HK-2 (cell line): Measurements from ENCODE around the gene RASA3.

Experiments
- DNase-seq: peaks from one replicate; pipeline ENCODE4 v3.0.0-alpha.2; 2018; ENCODE audit not compliant: unreplicated experiment

RASA3 gene

DNA sequence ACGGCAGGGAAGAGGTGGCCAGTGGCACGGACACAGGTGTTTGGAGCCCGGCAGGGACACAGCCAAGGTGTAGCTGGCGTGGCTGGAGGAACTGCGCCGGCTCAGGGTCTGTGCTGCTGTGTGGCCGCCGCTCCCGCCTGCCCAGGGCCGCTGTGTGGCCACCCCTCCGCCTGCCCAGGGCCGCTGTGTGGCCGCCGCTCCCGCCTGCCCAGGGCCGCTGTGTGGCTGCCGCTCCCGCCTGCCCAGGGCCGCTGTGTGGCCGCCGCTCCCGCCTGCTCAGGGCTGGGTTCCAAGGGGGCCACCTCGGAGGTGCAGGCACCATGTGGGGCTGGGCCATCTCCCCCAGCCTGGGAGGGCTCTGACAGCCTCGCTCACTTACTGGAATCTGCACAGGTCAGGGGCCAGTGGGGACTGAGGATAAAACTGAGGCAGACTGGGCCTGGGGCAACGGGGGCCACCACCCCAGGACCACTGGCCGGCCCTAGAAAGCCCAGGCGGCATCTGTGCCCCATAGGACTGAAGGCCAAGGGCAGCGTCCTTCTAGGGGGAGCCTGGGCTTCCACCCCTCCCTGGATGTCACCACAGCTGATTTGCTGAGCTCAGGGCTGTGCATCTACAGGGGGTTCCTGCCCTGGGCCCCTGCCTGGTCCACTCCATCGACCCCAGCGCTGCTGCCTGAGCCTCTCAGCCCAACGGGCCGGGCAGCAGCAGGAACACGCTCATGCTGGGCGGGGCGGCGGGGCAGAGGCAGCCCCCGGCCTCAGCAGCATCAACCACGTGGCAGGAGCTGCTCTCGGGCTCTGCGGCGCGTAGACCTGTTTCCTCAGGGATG, 180.1 kb downstream of the RASA3 start:
- no peak for DNase-seq

DNA sequence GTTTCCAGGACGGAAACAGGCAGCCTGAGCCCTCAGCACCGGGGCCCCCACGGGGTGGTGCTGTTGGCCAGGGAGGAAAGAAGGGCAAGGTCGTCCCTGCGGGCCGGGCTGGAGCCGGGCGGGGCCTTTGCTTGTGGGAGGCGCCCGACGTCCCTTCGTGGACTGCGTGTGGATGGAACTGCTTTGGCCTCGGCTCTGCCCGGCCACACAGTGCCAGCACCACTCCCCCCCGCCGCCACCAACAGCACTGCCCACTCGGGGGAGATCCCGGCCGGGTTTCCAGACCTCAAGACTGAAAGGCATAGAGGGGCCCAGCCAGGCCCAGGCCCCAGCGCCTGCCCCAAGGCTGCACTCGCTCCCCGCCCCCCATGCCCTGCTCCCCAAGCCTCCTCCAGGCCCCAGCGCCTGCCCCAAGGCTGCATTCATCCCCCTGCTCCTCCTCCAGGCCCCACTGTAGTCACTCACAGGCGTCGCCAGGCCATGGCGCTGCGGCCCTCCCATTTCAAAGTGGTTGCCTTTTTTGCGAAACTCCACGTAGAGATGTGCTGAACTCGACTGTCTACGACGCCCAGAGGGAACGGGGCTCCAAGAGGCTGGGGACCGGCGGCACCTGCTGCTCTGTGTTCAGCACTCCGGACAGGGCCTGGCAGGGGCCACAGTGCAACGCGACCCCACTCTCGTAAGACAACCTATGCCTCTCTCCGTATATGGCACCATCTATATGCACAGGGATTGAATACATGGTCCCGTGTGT, 181.0 kb downstream of the RASA3 start:
- peak; percentile 75 for DNase-seq

DNA sequence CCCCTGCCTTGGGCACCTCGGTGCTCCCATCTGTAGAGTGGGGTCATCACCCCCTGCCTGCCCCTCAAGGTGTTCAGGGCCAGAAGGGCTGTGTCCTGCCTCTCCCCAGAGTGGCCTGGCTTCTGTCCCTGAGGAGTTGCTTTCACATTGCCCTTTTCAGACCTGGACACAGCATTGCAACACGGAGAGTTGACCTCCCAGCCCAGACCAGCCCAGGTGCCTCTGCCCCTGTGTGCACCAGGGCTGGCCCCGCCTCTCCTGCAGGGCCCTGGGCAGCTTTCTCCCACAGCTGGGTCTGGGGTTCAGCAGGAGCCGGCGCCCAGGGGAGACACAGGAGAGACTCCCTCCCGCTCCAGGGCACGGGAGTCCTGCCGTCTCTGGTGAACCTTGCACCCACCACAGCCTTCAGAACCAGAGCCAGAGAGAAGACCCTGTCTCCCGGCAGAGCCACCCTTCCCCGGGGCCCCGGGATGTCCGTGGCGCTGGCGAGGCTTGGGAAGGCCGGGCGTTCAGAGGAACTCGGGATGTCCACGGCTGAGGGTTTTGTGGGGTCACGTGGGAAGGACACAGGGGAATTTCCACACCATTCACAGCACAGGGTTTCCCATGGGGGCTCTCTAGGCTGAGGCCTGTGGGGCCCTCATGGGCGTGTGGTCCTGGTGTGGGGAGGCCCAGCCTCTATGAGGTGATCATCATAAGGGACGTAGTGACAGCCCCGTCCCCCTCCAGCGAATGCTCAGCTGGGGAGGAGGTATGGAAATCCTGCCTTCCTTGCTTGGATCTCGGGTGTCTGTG, 181.8 kb downstream of the RASA3 start:
- DNase-seq, result no peak

DNA sequence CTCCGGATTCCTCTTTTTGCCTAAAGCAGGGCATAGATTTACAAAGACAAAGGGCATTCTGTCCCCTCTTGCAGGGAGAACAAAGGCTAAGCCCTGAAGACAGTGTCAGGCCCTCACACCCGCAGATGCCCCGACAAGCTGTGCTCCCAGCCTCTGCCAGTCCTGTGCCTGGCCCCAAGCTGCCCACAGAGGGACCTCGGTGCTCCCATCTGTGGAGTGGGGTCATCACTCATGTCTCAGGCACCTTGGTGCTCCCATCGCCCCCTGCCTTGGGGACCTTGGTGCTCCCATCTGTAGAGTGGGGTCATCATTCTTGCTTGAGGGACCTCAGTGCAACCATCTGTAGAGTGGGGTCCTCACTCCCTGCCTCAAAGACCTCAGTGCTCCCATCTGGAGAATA, 182.9 kb downstream of the RASA3 start:
- no peak for DNase-seq

DNA sequence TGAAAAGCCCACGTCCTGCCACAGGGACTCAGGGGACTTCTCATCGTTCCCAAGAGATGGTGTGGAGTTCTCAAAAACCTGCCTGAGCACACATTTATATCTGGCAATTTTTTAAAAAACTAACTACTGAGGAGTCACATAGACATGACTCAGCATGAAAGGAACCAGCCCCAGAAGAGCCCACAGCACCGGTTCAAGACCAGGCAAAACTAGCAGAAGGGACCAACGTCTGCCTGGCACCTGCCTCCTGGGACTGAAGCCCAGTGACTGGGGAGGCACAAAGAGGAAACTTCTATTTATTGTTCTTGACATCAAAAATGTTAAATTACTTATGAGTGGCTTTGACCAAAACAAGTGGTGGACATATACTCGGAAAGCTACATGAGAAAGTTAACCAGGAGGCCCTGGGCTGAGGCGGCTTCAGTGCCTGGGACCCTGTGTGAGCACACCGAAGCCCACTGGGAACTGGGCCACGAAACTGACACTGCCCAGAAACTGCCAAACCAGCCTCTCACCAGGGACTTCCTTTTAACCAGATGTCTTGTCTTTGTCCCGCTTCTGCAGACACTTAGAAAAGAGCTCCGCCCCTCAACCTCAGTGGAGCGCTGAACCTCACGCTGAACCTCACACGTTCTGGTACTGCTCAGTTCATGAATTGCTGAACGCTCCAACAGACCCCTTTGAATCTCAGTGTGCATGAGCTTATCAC, 184.2 kb downstream of the RASA3 start:
- DNase-seq, result no peak

DNA sequence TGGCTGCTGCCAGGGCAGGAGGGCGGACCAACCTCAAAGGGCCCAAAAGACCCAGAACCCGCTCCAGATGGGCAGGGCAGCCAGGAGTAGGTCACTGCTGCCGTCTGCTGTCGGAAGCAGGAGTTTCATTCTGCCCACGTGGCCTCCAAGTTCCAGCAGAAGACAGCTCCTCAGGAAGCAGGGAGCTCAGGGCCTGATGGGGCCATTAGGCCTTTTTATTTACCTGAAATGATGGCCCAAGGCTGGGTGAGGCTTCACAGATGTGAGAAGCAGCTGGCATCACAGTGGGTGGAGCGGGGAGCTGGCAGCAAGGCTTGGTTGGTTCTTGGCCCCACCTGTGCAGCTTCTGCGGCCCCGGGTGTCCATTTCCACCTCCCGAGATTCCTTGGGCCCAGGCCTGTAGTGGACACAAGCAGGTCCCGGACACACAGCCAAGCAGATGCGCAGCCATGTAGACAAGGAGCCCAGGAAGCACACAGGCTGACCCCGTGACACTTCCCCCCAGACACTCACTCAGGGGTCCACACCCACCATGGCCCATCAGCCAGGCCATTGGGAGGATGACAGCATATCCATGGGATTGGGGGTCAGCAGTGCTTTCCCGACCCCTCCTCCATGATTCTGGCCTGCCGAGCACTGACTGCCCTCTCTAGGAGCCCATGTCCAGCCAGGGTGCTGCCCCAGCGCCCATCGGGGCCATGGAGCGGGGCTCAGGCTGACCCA, 185.0 kb downstream of the RASA3 start:
- no peak for DNase-seq

DNA sequence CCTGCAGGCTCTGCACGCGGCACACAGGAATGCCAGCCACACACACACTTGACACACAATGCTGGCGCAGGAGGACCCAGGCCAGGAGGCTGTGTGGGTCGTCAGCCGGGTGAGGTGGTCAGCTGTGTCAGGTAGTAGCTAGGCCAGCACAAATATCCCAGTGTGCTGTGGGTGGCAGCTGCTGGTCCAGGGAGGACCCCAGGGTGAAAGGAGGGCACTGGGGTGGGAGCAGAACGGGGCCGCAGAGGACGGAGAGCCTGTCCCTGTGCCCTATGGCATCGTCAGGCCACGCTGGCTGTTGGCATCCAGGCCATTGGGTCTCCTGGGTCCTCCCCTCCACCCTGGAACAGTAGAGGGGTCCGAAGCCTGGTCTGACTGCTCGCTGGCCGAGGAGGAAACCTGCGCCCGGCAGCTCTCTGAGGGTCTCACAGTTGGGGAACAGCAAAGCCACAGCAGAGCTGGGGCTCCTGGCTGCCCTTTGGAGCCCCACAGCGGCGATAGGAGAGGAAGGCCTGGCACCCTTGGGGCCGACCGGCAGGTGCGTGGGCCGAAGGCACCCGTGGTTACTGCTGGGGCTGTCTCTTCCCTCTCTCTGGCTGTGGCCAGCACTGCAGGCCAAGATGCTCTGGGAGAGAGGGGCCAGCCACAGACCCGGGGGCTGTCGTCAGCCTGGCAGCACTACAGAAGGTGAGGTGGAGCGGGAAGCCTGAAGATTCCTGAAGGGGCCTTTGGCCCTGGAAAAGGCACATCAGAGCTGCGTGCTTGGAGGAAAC, 185.8 kb downstream of the RASA3 start:
- no peak for DNase-seq

DNA sequence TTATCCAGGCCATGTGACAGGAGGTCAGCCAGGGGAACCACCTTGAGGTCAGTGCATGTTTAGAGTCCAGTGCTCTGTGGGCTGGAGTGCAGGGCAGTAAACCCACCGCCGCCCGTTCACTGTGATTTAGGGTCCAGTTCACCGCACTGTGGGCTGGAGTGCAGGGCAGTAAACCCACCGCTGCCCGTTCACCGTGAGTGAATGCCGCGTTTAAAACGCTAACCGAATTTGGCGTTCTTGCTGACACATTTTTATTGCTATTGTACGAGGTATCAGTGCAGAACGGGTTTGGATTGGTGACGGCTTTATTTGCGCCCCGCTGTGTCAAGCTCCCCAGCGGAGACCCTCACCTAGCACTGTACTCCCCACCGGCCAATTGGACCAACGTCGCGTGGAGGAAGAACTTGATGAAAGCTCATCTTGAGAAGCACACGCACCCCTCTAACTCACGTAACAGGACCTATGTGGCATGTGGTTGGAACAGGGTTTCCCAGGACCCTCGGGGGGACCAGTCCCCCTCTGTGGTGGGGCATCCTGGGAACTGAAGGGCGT, 186.5 kb downstream of the RASA3 start:
- DNase-seq, result no peak

DNA sequence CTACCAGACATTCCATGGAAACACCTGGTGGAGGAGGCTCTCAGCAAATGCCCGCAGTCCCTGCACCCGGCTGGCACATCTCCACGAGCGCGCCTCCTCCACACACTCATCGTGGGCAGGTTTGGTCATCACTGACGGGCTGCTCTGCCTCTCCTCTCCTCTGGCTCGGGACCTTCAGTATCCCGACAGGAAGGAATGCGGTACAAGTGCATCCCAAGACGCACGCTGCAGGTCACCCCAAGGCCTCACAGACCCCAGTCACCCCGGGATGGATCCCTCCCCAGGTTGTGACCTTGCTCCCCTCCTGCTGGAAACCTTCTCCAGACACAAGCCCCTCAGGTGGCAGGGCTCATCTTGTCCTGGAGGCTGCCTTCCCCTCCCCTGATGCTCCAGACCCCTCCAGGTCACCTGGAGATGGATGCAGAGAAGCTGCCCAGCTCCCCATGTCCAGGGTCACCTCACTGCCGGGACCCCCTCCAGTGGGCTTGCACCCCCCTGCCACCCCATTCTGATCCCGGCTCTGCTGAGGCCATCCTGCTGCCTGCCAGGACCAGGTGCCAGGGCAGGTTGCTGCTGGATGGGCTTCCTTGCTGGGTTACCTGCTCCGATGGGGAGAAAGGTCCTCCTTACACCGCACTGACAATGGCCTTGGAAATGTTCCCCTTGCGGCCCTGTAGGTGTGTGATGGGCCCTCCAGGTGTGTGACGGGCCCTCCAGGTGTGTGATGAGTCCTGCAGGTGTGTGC, 188.4 kb downstream of the RASA3 start:
- DNase-seq, result no peak

DNA sequence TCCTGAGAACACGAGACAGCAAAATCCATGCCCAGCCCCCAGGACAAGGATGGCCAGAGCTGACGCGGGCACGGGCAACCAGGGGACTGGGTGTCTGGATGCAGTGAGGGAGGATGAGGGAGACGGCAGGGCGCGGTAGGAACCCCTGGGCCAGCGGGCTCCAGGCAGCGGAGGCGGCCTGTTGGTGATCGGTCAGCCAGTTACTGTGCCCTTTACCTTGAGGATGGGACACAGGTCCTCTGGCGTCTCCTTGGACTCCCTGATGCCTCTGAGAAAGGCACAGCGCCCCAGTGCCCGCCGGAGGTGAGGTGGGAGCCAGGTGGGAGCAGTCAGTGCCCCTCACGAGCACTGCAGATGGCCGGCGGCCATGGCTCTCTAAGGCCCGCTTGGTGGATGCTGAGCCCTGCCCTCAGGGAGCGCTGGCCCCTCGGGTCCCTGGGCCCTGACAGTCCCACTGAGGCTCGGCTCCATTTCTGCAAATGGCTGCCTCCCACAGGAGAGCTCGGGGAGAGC, 189.8 kb downstream of the RASA3 start:
- DNase-seq, result no peak

DNA sequence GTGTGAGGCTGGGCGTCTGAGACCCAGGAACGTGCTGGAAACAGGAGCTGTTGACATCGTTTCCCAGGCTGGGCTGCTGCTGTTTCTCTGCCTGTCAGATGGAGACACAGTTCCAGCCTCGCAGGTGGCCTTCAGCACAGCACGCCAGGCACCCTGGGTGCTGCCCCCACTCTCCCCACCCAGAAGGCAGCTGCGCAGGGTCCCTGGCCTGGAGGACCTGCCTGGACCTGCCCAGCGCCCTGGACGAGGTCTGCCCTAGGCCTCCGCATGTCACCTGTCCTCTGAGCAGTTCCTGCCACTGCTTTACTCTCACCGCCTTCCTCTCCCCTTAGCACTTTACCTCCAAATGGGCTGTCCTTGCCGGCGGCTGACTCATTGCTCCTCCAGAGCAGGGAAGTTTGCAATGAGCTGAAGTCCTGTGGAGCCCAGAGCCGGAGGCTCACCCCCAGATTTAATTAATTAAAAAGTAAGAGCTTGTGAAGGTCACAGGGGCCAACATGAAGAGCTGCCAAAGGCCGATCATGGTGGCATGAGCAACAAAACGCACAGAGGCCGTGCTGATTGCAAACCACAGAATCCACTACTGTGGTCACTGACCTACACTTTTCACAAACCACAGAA, 190.7 kb downstream of the RASA3 start:
- peak; percentile 57 for DNase-seq

DNA sequence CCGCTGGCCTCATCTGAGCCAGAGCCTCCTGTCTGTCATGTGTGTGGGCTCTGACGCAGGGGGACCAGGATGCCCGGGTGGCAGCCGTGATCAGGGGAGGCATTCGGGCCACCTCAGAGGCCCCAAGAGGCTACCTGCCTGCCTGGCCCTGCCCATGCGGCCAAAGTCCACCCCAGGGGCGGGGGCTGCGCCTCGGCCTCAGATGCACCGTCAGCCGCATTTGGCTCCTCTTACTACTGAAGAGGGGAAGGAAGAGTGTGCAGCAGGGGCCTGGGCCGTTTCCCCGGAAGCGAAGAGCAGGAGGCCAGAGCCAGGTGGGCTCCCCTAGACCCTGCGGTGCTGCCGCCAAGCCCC, 192.5 kb downstream of the RASA3 start:
- DNase-seq, result no peak

DNA sequence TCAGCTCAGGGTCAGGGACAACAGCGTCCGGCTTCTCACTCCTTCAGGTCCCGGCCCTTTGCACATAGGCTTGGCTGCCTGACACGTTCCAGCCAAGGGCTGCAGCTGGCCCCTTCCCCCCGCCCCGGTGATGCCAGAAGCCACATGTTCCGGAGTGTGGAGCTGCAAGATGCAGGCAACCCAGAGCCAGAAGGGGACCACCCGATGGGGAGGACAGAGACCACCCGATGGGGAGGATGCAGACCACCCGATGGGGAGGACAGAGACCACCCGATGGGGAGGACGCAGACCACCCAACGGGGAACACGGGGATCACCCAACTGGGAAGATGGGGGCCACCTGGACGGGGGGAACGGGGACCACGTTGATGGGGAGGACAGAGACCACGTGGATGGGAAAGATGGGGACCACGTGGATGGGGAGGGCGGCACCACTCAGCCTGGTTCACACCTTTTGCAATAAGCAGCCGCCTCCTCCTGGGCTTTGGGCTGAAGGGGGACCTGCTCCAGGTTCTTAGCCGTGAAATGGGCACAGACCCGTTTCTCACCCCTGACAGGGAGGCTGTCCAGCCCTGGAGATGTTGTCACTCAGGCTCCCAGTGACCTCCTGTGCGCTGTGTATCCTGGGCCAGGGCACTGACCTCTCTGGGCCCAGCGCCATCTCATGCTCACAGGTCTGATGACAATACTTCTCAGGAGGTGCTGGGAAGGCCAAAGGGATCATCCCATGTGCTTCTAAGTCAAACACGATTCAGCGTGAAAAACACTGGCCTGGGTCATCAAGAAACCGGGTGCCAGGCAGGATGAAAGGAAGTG, 193.1 kb downstream of the RASA3 start:
- DNase-seq, result no peak

DNA sequence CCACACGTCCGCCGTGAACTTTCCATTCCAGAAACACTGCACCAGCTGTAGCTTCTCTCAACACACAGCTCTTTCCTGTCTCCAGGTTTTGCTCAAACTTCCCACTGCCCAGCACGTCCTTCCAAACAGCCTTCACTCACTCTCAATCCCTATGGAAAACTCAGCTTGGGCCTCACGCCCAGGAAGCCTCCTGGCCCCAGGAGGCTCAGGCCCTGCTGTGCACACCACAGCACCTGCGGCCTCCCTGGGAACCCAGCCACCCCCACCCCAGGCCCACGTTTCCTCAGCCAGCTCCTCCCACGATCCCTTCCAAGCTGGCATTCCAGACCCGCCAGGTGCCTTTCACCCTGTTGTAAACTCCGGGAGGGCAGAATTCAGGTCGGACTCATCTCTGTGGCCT, 193.7 kb downstream of the RASA3 start:
- no peak for DNase-seq

DNA sequence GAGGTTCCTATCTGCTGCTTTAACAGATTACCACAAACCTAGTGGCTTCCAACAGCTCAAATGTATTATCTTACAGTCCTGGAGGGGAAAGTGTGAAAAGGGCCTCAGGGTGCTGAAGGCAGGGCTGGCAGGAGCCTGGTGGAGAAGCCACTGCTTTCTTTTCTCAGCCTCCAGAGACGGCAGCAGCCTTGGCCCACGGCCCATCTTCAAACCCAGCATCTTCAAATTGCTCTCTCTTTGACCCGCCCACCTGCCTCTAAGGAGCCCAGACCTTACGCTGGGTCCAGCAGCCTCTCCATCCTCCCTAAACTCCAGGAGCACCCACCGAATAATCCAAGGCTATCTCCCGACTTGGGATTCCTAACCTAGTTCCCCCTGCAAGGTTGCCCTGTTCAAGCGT, 194.2 kb downstream of the RASA3 start:
- DNase-seq, result no peak

DNA sequence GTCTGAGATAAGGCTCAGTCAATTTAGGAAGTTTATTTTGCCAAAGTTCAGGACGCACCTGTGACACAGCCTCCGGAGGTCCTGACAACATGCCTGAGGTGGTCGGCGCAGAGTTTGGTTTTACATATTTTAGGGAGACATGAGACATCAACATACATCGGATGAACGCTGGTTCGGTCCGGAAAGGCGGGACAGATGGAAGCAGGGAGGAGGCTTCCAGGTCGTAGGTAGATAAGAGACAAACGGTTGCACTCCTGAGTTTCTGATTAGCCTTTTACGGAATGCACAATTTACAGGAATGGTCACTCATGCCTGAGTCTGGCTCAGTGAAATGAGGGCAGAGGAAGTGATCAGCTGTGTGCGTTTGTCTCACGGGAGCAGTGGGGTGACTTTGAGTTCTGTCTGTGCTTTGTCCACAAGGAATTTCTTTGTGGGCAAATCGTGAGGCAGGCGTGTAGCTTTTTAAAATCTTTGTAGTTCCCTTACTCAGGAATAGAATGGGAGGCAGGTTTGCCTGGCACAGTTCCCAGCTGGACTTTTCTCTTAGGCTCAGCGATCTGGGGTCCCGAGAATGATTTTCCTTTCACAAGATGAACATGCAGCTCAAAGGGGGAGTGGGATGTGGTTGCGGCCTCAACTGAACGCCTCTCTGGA, 194.8 kb downstream of the RASA3 start:
- DNase-seq, result no peak

DNA sequence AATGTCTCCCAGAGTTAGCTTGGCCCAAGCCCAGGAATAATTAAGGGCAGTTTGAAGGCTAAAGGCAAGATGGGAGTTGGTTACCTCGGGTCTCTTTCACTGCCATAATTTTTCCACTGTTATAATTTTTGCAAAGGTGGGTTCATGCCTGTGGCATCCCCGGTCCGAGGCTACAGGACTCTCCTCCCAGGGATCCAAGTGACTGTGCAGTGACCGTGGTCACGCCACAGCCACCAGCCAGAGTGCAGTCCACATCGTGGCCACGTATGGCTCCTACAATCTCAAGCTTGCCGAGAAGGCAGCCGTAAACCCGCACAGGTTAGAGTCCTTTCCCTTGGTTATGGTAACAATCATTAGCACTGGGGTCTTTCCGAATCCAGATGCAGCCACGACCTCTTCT, 195.3 kb downstream of the RASA3 start:
- no peak for DNase-seq
